A204.1 (cell line): ENCODE measurements around the gene KCNIP1.

Source experiments
- FAIRE-seq: peaks from 2 replicates; lab custom pipeline; 2012; peaks lifted over from hg19 to GRCh38; lab: Jason Lieb, UNC

The KCNIP1 gene

DNA sequence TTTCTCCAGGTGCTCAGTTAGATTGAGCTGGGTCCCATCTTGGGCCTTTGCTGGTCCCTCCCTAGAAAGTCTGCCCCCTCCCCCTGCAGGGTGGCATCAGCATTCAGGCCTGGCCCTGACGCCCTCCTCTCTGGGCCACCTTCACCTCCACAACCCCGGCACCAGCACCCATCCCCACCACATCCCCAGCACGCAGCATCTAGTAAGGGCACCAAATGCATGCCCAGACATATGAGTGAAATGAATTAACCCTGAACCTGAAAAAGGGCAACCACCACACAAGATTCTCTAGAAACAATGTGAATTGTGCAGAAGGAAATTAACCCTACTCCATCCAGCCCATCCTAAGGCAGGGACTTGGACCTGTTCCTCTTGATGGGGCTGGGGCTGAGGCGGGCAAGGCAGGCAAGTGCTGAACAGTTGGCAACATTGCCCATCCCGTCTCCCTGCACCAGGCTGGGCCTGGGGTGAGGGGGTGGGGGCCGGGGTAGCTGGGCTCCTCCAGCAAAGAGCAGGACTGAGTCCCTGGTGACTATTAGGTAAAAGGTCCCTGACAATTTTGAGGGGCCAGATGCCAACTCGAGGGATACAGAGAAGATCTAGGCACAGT, 125.9 kb downstream of the KCNIP1 start:
- no peak for FAIRE-seq

DNA sequence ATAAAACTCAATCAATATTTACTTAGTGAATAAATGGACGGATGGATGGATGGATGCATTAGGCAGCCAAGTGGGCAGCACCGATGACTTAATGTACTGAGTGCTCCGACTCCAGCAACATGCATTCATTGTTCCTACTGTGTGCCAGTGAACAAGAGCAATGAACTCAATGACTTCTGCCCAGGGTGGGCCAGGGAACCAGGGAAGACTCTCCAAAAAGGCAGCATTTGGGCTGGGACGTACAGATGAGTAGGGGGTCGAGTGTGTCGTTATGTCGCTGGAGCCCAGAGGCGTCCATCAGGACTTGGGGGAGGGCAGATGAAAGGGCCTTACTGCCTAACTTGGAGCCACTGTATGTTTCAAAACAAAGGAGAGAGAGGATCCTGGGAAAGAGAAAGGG, 126.4 kb downstream of the KCNIP1 start:
- no peak for FAIRE-seq

DNA sequence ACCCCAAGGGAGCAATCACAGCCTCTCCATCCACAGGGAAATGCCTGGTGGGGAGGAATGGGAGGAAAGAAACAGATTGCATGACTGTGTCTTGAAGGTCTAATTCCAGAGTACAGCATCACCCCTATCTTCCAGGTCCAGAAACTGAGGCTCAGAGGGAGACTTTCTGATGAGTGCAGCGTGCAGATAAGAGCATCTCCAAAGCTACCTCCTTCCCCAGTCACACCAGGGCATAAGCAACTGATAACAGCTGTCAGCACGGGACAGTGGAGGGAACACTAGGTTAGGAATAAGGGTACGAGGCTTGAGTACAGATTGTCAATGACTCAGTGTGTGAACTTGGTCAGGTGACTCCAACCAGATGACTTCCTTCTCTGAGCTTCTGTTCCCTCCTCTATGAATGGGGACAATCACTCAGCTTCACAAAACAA, 126.9 kb downstream of the KCNIP1 start:
- FAIRE-seq: no peak

DNA sequence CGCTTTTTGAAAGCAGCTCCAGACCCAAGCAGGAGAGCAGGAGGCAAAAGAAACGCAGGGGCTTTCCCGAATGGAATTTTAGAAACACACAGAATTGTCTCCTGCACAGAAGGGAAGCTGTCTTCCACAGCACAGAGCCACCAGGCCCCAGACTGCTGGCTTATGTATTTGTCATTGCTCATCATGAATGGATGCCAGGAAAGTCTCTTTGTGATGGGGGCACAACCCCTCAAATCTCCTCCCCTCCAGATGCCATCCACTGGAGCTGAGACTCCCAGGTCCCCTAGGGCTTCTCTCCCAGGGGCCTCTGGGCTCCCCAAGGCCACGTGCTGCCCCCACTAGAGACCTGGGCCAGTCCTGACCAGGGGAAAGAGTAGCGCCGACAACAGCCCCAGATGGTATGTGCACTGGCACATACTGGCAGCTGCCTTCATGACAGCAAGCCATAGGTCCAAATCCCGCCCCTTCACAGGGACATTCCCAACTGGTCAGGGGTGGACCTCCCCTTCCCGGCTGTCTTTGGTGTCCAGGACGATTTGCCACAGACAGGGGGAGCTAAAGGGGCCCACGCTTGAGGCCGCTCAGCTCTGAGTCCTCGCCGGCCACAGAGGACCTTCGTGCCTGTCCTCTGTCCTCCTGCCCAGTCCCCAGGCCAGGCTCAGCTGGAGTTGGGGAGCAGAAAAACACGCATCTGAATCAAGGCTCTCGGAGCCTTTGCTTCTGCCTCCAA, 127.8 kb downstream of the KCNIP1 start:
- peak; percentile 95 for FAIRE-seq

DNA sequence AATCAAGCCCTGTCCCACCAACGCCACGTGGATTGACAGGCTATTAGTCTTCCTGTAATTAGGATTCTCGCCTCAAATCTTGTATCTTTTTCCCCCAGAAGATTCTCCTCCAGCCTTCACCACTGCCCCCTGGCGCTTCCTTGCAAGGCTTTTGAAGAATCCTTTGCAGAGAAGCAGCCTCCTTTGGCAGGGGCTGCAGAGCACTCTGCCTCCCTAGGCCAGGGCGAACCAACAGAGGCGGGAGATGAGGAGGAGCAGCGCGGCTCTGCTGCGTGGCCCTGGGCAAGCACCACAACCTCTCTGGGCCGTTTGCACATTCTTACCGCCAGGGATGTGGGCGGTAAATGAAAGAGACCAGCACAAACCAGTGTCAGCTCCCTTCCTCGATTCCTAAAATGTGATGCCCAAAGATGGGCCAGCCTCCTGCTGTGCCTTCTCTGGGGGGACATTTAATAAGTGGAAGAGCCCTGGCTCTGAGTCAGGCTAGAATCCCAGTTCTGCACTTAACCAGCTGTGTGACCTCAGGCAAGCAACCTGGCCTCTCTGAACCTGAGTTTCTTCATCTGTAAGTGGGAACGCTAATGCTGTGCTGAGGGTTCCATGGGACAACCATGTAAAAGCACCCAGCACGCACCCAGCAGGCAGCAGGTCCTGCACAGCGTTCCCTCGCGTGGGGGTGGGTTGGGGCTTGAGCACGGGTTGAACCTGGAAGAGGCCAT, 128.6 kb downstream of the KCNIP1 start:
- peak; percentile 67 for FAIRE-seq

DNA sequence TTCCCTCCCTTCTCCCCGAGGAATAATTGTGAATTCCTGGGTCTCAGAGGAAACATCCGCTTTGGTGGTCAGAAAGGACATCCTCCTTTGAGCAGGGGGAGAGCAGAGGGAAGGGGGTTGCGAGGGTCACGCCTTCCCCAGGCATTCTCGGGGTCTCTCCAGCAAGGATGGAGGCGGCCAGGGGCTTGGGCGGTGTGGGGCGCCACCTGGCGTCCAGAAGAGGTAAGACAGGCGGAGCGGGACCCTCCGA, 129.1 kb downstream of the KCNIP1 start:
- FAIRE-seq: no peak

DNA sequence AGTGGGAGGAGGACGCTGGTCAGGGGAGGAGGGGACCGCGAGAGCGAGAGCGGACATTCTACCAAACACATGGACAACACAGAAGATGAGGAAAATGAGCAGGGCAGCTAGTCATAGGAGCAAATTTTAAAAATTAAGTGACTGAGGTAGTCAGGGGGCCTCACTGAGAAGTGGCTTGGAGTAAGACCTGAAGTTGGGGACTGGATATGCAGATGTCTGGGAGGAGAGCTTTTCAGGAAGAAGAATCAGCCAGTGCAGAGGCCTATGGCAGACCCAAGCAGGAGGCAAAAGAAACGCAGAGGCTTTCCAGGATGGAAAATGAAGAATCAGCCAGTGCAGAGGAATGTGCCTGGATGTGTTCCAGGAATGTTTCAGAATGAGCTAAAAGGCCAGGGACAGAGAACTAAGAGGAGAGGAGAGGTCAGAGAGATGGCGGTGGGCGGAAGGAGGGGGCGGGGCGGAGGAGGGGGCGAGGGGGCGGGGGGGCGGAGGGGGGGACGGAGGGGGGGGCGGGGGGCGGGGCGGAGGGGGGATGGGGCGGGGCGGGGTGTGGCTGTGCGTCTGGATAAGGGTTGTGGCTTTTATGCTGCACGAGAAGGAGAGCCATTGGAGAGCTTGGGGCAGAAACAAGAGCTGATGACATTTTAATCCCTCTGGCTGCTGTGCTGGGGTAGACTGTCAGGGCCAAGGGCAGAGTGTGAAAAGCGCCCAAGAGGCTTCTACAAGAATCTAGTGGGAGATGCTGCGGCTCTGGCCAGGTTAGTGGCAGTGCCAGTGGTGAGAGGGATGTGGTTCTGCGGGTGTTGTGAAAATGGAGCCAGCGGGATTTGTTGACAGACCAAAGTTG, 129.6 kb downstream of the KCNIP1 start:
- peak; percentile 84 for FAIRE-seq

DNA sequence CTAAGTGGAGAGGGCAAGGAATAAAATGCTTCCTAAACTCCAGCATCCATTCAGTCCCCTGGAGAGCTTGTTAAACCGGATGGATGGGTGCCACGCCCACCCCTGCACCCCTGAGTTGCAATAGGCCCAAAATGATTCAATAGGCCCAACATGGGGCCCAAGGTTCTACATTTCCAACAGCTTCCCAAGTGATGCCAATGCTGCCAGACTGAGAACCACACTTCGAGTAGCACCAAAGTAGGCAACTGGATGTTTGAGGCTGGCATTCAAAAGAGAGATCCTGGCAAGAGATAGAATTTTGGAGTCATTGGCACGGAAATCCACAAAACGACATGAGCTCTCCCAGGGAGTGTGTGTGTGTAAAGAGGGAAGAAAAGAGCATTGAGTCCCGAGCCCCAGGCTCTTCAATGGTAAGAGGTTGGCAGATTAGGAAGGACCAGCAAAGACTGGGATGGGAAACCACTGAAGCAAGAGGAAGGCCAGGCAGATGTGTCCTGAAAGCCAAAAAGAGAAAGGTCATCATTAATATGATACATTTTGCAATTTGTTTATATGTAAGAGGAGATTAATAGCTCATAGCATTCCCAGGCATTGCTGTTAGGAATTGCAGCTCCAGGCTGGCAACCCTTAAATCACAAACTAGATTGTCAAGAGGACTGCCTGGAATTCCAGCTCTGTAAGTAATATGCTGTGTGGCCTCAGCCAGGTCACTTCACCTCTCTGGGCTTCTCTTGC, 130.6 kb downstream of the KCNIP1 start:
- no peak for FAIRE-seq

DNA sequence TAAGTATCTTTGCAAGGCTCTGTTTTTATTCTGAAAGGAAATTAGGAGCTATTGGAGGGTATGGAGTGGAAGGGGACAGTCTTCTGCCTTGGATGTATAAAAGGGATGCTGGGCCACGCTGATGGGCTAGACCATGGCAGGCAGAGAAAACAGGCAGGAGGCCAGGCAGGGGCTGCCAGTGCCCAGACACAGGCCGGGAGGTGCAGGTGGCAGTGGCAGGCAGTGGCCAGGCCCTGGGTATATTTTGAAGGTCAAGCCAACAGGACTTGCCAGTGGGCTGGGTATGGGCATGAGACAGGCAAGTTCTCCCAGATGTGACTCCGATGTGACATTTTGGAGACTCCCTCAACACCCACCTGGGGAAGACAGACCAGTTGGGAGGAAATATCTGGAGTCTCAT, 131.9 kb downstream of the KCNIP1 start:
- FAIRE-seq: no peak

DNA sequence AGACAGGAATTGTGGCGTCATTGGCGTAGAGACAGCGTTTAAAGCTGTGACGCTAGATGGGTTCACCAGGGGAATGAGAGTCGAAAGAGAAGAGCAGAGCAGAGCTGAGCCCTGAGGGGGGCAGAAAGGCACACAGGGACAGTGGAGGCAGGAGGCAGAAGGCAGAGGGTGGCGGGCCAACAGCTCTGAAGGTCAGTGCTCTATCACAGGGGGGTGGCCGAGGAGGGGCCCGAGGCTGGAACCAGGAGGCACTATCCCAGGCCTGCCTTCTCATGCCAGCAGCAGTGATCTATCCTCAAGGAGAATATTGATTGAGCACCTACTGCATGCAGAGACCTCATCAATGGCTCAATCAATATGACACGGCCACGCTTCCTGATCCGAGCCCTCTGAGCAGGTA, 132.4 kb downstream of the KCNIP1 start:
- no peak for FAIRE-seq

DNA sequence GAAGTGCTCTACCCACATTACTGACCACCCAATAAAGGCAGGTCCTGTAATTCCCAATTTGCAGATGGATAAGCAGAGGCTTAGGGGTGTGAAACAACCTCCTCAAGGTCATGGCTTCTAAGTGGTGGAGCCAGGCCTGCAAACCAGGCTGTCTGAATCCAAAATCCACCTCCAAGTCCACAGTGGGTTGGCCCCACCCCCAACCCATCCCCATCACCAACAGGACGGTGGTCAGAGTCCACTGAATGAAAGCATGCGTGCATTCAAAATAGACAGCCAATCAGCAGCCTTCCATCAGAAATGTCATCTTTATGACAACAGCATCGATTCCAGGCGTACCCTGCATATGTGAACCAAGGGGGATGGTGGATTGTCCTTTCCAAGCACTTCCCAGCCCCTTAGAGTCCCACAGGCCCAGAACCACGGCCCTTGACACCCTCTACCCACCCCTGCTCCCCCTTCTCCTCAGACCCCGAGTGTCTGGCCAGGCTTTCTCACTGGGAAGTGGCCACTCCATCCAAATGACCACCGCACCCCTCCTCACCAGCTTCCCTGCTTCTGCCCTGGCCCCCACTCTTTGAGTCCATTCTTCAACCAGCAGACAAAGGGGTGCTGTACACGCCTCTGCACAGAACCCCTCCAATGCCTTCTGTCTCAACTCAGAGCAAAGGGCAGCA, 133.1 kb downstream of the KCNIP1 start:
- no peak for FAIRE-seq

DNA sequence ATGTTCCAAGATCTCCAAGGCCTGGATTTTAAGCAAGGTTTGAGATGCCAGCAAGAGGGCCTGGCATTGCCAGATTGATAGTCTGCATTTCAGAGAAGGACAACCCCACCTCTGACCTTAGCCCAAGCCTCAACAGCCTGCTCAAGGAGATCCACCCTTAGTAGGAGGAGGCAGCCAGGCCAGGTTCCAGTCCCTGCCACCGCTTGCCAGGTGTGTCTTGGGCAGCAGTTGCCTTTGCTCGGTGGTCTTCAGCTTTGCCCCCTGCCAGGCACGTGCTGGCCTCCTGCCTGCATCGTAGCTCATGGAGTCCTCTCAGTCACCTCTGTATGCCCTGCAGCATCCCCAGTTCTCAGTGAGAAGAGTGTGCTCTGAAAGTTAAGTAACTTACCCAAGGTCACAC, 134.2 kb downstream of the KCNIP1 start:
- FAIRE-seq: no peak

DNA sequence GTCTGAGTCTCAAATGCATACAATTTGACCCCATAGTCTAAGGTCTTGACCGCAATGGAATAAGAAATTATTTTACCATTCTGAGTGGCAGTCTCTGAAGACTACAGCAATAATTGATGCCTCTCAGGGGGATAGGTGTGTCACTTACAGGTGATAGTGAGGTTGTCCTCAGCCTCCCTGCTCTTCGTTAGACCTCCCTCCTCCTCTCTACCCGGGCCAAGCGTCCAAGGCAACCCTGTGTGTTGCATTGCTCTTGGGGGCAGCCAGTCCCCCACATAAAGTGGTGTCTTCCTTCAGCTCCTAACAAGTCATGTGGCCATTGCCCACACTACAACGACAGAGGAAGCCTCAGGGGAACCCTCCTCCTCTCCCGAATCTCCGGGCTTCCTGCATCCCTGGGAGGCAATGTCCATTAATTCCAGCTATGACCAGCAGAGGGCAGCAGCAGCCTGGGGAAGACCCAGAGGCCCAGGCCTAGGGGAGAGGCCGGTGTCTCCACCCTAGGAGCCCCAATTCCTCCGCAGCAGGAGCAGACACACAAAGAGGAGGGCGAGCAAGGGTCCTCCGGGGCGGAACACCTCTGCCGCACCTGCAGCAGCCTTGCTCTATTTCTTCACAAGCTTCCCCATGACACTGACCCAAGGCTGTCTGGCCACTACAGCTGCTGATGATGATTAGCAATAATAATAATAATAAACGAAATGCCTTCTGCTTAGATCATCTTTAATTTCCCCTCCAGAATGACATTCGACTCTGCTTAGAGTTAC, 134.8 kb downstream of the KCNIP1 start:
- no peak for FAIRE-seq

DNA sequence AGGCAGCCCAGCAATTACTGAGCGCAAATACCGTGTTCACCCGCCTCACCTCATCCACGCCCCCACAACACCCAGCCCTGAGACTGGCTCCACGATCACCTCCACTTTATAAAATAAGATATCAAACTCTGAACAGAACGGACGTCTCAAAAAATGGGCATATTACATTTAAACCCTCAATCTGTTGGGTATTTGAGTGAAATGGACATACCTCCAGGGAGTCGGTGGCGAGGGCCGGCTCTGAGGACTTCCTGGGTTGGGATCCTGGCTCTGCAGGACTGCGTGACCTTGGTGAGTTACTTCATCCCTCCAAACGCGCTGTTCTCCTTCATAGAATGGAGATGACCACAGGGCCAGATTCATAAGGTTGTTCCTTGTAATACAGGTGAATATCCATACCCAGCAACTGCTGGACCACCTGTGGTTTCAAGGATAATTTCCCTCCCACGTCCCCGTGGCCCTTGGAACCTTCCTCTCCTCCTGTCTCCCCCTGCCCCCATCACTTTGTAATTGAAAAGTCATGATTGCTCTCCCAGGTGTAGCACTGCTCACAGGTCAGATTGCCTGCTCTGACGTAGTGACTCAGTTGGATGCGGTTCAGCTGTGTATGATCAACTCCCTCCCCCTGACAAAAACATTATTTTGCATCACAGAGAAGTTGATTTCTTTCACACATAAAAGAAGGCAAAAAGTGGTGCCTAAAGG, 135.6 kb downstream of the KCNIP1 start:
- no peak for FAIRE-seq

DNA sequence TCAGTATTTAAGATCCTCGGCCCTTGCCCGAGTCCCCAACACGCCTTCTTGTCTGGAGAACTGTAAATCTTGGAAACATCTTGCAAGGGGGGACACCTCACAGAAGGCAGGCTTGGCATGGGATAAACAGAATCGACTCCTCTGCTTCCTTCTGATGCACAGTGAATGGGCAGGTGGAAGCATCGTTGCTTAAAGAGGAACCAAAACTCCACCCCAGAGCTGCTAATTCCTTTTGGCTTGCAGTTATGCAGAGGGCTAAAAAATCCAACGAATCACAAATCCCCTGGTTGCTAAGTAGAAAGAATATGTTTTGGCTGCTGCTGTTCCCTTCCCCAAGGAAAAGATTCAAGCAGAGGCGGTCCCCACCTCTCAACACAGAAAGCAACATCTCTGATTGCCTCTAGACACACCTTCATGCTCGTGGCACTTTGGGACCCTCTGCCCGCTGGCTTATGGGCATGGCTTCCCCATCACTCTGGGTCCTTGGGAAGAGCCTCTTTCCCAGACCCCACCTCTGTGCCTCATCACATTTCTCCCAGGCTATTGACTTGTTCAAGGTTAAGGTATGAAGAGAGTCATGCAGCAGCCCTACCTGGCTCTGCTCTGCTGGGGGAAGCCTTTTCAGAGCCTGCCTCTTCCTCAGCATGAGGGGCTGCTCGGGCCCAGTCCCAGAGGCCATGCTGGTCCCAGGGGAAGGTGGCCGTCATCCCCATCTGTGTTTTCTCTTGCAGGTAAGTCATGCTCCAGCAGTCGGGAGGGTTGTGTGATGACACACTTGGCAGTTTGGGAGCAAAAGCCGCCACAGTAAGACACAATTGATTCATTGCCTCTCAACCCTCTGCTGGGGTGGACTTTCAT, 137.1 kb downstream of the KCNIP1 start:
- no peak for FAIRE-seq

DNA sequence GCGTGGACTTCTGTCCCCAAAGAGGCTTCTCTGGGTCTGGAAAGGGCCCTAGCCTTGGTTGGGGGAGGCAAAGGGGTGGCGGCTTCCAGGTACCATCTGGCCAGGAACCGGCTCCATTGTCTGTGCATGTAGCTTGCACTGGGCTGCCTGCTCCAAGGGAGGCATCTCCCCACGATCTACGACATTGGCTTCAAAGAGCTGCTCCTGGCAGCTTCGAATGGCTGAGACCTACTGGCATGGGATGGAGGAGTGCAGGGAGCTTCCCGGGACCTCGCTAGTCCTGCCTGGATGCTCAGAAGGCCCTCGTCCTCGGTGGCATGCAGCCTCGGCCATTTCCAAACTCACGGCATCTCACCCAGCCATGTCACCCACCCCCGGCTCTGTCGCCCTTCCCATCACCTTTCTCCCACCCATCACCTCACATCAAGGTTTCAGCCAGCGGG, 137.8 kb downstream of the KCNIP1 start:
- no peak for FAIRE-seq

DNA sequence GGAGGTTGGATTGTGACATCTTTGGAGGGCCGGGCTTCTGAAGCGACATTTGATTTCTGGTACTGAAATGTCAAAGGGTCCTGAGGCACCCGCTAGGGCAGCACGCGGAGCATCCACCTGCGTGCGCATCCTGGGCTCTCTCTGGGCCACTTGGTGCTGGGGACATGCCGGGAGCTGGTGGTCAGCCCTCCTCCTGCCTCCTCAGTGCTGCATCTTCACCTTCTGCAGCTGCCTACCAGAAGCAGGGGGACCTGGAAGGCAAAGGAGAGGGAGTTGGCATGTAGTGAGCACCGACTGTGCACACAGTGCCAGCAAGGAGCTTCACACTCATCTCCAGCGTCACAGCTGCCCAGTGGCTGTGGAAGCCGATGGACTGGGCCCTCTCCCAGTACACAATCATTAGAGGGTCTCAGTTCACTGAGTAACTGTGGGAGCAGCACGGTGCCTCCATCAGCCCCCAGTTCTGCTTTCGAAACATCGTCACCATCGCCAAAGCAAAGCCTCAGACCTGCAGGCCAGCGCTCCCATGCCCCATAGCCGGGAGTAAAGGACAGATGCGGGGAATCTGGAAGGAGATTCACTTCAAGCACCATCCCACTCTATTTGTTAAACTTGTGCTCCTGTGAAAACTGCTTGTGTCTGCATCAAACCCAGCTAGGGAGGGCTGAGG, 138.4 kb downstream of the KCNIP1 start:
- FAIRE-seq: no peak

DNA sequence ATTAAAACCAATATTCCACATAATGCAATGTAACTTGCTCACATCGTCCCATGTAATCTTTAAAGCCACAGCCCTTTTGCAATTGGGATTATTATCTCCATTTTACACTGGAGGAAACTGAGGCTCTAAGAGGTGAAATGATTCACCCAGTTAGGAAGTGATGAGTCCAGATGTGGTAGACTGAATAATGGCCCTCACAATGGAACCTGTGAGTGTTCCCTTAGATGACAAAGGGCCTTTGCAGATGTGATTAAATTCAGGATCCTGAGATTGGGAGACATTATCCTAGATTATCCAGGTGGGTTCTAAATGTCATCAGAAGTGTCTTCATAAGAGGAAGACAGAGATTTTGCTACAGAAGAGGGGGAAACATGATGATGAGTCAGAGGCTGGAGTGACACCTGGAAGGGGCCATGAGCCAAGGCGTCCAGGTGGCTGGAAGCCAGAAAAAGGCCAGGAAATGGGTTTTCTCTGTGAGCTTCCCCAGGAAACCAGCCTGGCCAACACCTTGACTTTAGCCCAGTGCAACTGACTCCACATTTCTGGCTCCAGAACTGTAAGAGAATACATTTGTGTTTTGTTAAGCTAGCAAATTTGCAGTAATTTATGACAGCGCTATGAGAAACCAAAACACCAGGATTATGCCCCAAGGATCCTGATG, 139.1 kb downstream of the KCNIP1 start:
- no peak for FAIRE-seq
